ENCODE data around the gene TMEM131.

TMEM131 gene

GRCh38 chr2:97755491-97755890, 240.3 kb downstream of the TMEM131 start:
- no peak for DNase-seq

- DNase-seq: no peak
Observed at GRCh38 chr2:97754690-97755346, 240.9 kb downstream of the TMEM131 start.

GRCh38 chr2:97752342-97753334, 243.1 kb downstream of the TMEM131 start:
- DNase-seq: no peak

- no peak for DNase-seq
Observed at GRCh38 chr2:97751752-97752151, 244.0 kb downstream of the TMEM131 start.

GRCh38 chr2:97750017-97750416, 245.7 kb downstream of the TMEM131 start:
- DNase-seq: no peak

- DNase-seq: no peak
Observed at GRCh38 chr2:97749581-97749980, 246.2 kb downstream of the TMEM131 start.

GRCh38 chr2:97747716-97748115, 248.0 kb downstream of the TMEM131 start:
- DNase-seq: no peak

GRCh38 chr2:97747285-97747684, 248.5 kb downstream of the TMEM131 start:
- no peak for DNase-seq

- peak; percentile 32 to 39 for DNase-seq
Observed at GRCh38 chr2:97745474-97746174, 250.1 kb downstream of the TMEM131 start.

GRCh38 chr2:97743913-97744312, 251.8 kb downstream of the TMEM131 start:
- no peak for DNase-seq

GRCh38 chr2:97742381-97742847, 253.3 kb downstream of the TMEM131 start:
- no peak for DNase-seq

- DNase-seq: no peak
Observed at GRCh38 chr2:97741686-97742085, 254.1 kb downstream of the TMEM131 start.

GRCh38 chr2:97741251-97741650, 254.5 kb downstream of the TMEM131 start:
- no peak for DNase-seq

GRCh38 chr2:97740590-97741182, 255.1 kb downstream of the TMEM131 start:
- DNase-seq: peak; percentile 39 to 50

GRCh38 chr2:97739893-97740245, 255.9 kb downstream of the TMEM131 start:
- no peak for DNase-seq

GRCh38 chr2:97739020-97739892, 256.5 kb downstream of the TMEM131 start:
- no peak for DNase-seq

GRCh38 chr2:97738179-97739019, 257.3 kb downstream of the TMEM131 start:
- no peak for DNase-seq

GRCh38 chr2:97737421-97738178, 258.1 kb downstream of the TMEM131 start:
- DNase-seq: no peak

GRCh38 chr2:97736608-97737330, 259.0 kb downstream of the TMEM131 start:
- no peak for DNase-seq
